Keratinocyte (primary cell): ENCODE data around the gene CASP3.

Experiments
- CTCF ChIP-seq, 3 experiments: IDR thresholded peaks in 1 of 3; conservative IDR thresholded peaks in 1 of 3; optimal IDR thresholded peaks in 1 of 3; 2 replicates in 2 of 3; 3 replicates in 1 of 3; pipeline versions ENCODE3 to v1.5.1; 2011; ENCODE audit warnings: low read length in 3 of 3, mild to moderate bottlenecking in 3 of 3, moderate library complexity in 2 of 3, control low read depth in 1 of 3, inconsistent platforms in 1 of 3; ENCODE audit not compliant: insufficient read depth in 2 of 3; ENCODE audit errors: extremely low read depth in 1 of 3
- EZH2 ChIP-seq: IDR thresholded peaks from one replicate; pipeline ENCODE4 v1.6.1; 2012; ENCODE audit warnings: inconsistent platforms, mild to moderate bottlenecking, low read length, moderate library complexity

GRCh38 chr4:184669251-184669650, 20.0 kb upstream of the CASP3 start:
- no peak for TF ChIP-seq CTCF (optimal IDR thresholded peaks at IDR 0.05 in 1 of 3, IDR thresholded peaks at IDR 0.05 in 1 of 3, conservative IDR thresholded peaks at IDR 0.05 in 1 of 3; ENCODE audit: extremely low read depth in 1 of 3, insufficient read depth in 2 of 3, low read length in 3 of 3)
- TF ChIP-seq EZH2, result no peak
